OCI-LY1 (cell line): ENCODE results near the gene UBASH3B.

Experiments used
- H2AFZ ChIP-seq: fragments of 200-600 bp; sonication (generic), shearing (Covaris generic); 2 replicates; pipeline ENCODE4 v1.6.0; 2014; ENCODE audit warnings: antibody characterized with exemption, mild to moderate bottlenecking, low read length
- H3F3A ChIP-seq: fragments of 200-600 bp; sonication (generic), shearing (Covaris generic); 2 replicates; pipeline ENCODE4 v1.6.0; 2014; ENCODE audit warnings: mild to moderate bottlenecking, antibody characterized with exemption, low read length, moderate library complexity; ENCODE audit not compliant: insufficient read depth
- H3K27ac ChIP-seq: fragments of 200-600 bp; sonication (generic); 2 replicates; pipeline ENCODE4 v1.5.1; 2014; ENCODE audit warnings: low read length, mixed run types, mild to moderate bottlenecking, low read depth; ENCODE audit not compliant: poor library complexity, severe bottlenecking
- H3K27me3 ChIP-seq: fragments of 200-600 bp; sonication (generic); 2 replicates; pipeline ENCODE4 v1.6.0; 2014; ENCODE audit warnings: antibody characterized with exemption, mild to moderate bottlenecking, low read length, moderate library complexity; ENCODE audit not compliant: insufficient read depth
- H3K36me3 ChIP-seq: fragments of 200-600 bp; sonication (generic); 2 replicates; pipeline ENCODE4 v1.6.1; 2014; ENCODE audit warnings: mild to moderate bottlenecking, antibody characterized with exemption, low read length, moderate library complexity, mixed read lengths; ENCODE audit not compliant: insufficient read depth
- H3K4me1 ChIP-seq: fragments of 200-600 bp; sonication (generic); 2 replicates; pipeline ENCODE4 v1.5.1; 2014; ENCODE audit warnings: mild to moderate bottlenecking, low read length, moderate library complexity; ENCODE audit not compliant: insufficient read depth, severe bottlenecking
- H3K4me2 ChIP-seq: fragments of 200-600 bp; sonication (generic), shearing (Covaris generic); 2 replicates; pipeline ENCODE4 v1.6.1; 2014; ENCODE audit warnings: low read length
- H3K4me3 ChIP-seq: fragments of 200-600 bp; sonication (generic); 2 replicates; pipeline ENCODE4 v1.5.1; 2014; ENCODE audit warnings: low read length, low read depth, mild to moderate bottlenecking, mixed read lengths; ENCODE audit not compliant: poor library complexity, severe bottlenecking
- H3K79me2 ChIP-seq: fragments of 200-600 bp; shearing (Covaris generic); 2 replicates; pipeline ENCODE4 v1.6.1; 2016; ENCODE audit warnings: mixed run types, low read length, mixed read lengths; ENCODE audit not compliant: insufficient read depth
- H3K9ac ChIP-seq: fragments of 200-600 bp; sonication (generic), shearing (Covaris generic); 2 replicates; pipeline ENCODE4 v1.6.1; 2014; ENCODE audit warnings: mild to moderate bottlenecking, low read length, mixed read lengths
- H3K9me2 ChIP-seq: fragments of 200-600 bp; sonication (generic), shearing (Covaris generic); 2 replicates; pipeline ENCODE4 v1.6.1; 2014; ENCODE audit warnings: low read depth, mild to moderate bottlenecking, low read length, mixed read lengths
- H3K9me3 ChIP-seq: fragments of 200-600 bp; shearing (Covaris generic); 2 replicates; pipeline ENCODE4 v1.6.1; 2014; ENCODE audit warnings: low read length, mixed read lengths
- H4K20me1 ChIP-seq: fragments of 200-600 bp; sonication (generic), shearing (Covaris generic); 2 replicates; pipeline ENCODE4 v1.6.0; 2016; ENCODE audit warnings: mild to moderate bottlenecking, low read length; ENCODE audit not compliant: insufficient read depth
- CTCF ChIP-seq: fragments of 200-600 bp; sonication (generic), shearing (Covaris generic); IDR thresholded peaks from 2 replicates; pipeline ENCODE4 v1.5.1; 2017; ENCODE audit warnings: mild to moderate bottlenecking, antibody characterized with exemption, low read length, moderate library complexity, mixed read lengths
- EZH2 ChIP-seq: fragments of 200-600 bp; sonication (generic), shearing (Covaris generic); IDR thresholded peaks from 2 replicates; pipeline ENCODE4 v1.8.0; 2017; ENCODE audit warnings: borderline replicate concordance, mixed run types, mild to moderate bottlenecking, antibody characterized with exemption, low read length, moderate library complexity, mixed read lengths

Gene UBASH3B

DNA sequence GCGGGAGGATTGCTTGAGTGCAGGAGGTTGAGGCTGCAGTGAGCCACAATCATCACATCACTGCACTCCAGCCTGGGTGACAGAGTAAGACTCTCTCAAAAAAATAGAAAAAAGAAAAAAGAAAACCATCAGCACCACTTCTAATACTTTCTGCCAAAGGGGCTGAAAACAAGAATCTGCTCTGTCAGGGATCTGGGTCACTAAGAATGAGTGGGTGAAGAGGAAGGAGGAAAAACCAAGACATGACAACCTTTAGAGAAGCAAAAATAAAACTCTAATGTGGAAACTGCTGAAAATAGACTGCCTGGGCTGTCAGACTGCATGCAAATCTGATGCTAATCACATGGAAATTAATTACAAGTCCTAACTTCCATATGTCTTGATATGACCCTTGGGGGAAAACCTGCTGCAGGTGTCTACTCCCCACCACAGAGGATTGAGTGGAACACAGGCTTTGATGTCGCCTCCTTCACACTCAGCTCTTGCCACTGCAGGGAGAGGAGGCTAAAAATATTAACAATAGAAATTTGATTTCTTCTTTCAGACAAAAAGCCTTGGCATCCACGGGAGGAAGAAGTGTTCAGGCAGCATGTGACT lies 120.3 kb downstream of the UBASH3B start:
- no peaks in the 10 kb centered on the region for H3K27me3 ChIP-seq
- H3K4me3 ChIP-seq: no peak overlapping the region
- no peaks in the 10 kb centered on the region for H3K9me2 ChIP-seq
- no peaks in the 10 kb centered on the region for H4K20me1 ChIP-seq
- TF ChIP-seq CTCF: no peak
- TF ChIP-seq EZH2: no peak
- H3K9me3 ChIP-seq: no peaks in the 10 kb centered on the region
- no peak overlapping the region for H3K27ac ChIP-seq
- no peaks in the 10 kb centered on the region for H3F3A ChIP-seq
- H3K36me3 ChIP-seq: no peaks in the 10 kb centered on the region
- H3K4me1 ChIP-seq: no peaks in the 10 kb centered on the region
- H2AFZ ChIP-seq: no peak overlapping the region
- no peak overlapping the region for H3K4me2 ChIP-seq
- H3K79me2 ChIP-seq: no peaks in the 10 kb centered on the region
- H3K9ac ChIP-seq: no peak overlapping the region

DNA sequence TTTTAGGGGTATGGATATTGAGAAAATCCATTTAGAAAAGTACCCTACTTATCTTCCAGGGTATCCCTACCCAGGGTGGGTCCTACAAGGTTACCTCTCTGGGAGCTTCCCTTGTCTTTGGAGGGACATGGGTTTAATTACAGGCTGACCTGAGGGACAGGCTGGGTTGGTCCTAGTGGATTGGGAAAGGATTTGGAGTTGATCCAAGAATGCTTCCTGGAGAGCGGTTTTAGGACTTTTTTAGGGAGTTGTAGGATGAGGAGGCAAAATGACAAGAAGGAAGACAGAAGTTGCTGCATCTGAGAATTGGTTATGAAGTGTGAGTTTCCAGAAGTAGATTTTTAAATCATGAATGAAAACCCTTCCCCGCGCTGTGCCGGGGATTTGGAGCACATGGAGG lies 121.0 kb downstream of the UBASH3B start:
- H3K79me2 ChIP-seq: no peaks in the 10 kb centered on the region
- H3F3A ChIP-seq: no peaks in the 10 kb centered on the region
- H3K9me2 ChIP-seq: no peaks in the 10 kb centered on the region
- H3K36me3 ChIP-seq: no peaks in the 10 kb centered on the region
- no peaks in the 10 kb centered on the region for H3K4me1 ChIP-seq
- H3K9me3 ChIP-seq: no peaks in the 10 kb centered on the region
- no peak overlapping the region for H3K4me3 ChIP-seq
- H2AFZ ChIP-seq: no peak overlapping the region
- no peak overlapping the region for H3K4me2 ChIP-seq
- H4K20me1 ChIP-seq: no peaks in the 10 kb centered on the region
- TF ChIP-seq CTCF (no peak), EZH2 (no peak)
- no peak overlapping the region for H3K9ac ChIP-seq
- no peak overlapping the region for H3K27ac ChIP-seq
- no peaks in the 10 kb centered on the region for H3K27me3 ChIP-seq

- Histone ChIP-seq H2AFZ (no peak overlapping the region), H3K9me2 (no peaks in the 10 kb centered on the region), H3K27ac (no peak overlapping the region), H3K4me3 (no peak overlapping the region), H3K4me1 (no peaks in the 10 kb centered on the region), H3K9me3 (no peaks in the 10 kb centered on the region), H4K20me1 (no peaks in the 10 kb centered on the region), H3K4me2 (no peak overlapping the region), H3F3A (no peaks in the 10 kb centered on the region), H3K36me3 (no peaks in the 10 kb centered on the region), H3K9ac (no peak overlapping the region), H3K79me2 (no peaks in the 10 kb centered on the region), H3K27me3 (no peaks in the 10 kb centered on the region)
- TF ChIP-seq CTCF (no peak), EZH2 (no peak)
These were observed 121.8 kb downstream of the UBASH3B start for GRCh38 chr11:122777343-122777742.
